DOHH2 (cell line): ENCODE results near the gene RABL6.

ENCODE experiments used
- H3F3A ChIP-seq: fragments of 200-600 bp; sonication (generic), shearing (Covaris generic); 2 replicates; pipeline ENCODE4 v1.6.0; 2016; ENCODE audit warnings: antibody characterized with exemption, mild to moderate bottlenecking; ENCODE audit not compliant: control insufficient read depth, insufficient read depth
- H3K27ac ChIP-seq: fragments of 200-600 bp; sonication (generic); 2 replicates; pipeline ENCODE4 v1.5.1; 2014; ENCODE audit warnings: low read depth, mild to moderate bottlenecking, low read length, moderate library complexity
- H3K27me3 ChIP-seq: fragments of 200-600 bp; sonication (generic); 2 replicates; pipeline ENCODE4 v1.6.1; 2014; ENCODE audit warnings: mild to moderate bottlenecking, low read length, mixed read lengths; ENCODE audit not compliant: control insufficient read depth
- H3K36me3 ChIP-seq: fragments of 200-600 bp; sonication (generic); 2 replicates; pipeline ENCODE4 v1.6.1; 2014; ENCODE audit warnings: mild to moderate bottlenecking, low read length, moderate library complexity, mixed read lengths; ENCODE audit not compliant: control insufficient read depth
- H3K4me1 ChIP-seq: fragments of 200-600 bp; sonication (generic); 2 replicates; pipeline ENCODE4 v1.6.1; 2014; ENCODE audit warnings: mild to moderate bottlenecking, low read length, mixed read lengths; ENCODE audit not compliant: control insufficient read depth
- H3K4me2 ChIP-seq: fragments of 200-600 bp; sonication (generic); 2 replicates; pipeline ENCODE4 v1.6.0; 2014; ENCODE audit warnings: mild to moderate bottlenecking, low read length, moderate library complexity
- H3K4me3 ChIP-seq: fragments of 200-600 bp; sonication (generic); 2 replicates; pipeline ENCODE4 v1.5.1; 2014; ENCODE audit warnings: mild to moderate bottlenecking, low read length, mixed read lengths
- H3K79me2 ChIP-seq: fragments of 200-600 bp; sonication (generic); 2 replicates; pipeline ENCODE4 v1.6.1; 2014; ENCODE audit warnings: mild to moderate bottlenecking, low read length, mixed read lengths; ENCODE audit not compliant: control insufficient read depth
- H3K9me2 ChIP-seq: fragments of 200-600 bp; sonication (generic); replicated peaks from 2 replicates; pipeline ENCODE4 v1.6.1; 2014; ENCODE audit warnings: mild to moderate bottlenecking, low read length, mixed read lengths; ENCODE audit not compliant: control insufficient read depth
- H3K9me3 ChIP-seq: fragments of 200-600 bp; sonication (generic); 2 replicates; pipeline ENCODE4 v1.6.1; 2014; ENCODE audit warnings: antibody characterized with exemption, low read length, mixed read lengths; ENCODE audit not compliant: control insufficient read depth, insufficient read depth
- H4K20me1 ChIP-seq: fragments of 200-600 bp; sonication (generic); 2 replicates; pipeline ENCODE4 v1.6.0; 2014; ENCODE audit warnings: low read depth, mild to moderate bottlenecking, antibody characterized with exemption, low read length, moderate library complexity; ENCODE audit not compliant: control insufficient read depth, insufficient read depth
- CTCF ChIP-seq: fragments of 200-600 bp; sonication (generic); IDR thresholded peaks from one replicate; pipeline ENCODE4 v1.5.1; 2014; ENCODE audit warnings: antibody characterized with exemption, mild to moderate bottlenecking, low read depth, low read length; ENCODE audit not compliant: poor library complexity, severe bottlenecking
- EZH2phosphoT487 ChIP-seq: fragments of 200-600 bp; sonication (generic); IDR thresholded peaks from 2 replicates; pipeline ENCODE4 v1.6.1; 2017; ENCODE audit warnings: borderline replicate concordance, mild to moderate bottlenecking, antibody characterized with exemption, low read length, moderate library complexity, mixed read lengths

The RABL6 gene

GRCh38 chr9:136820971-136821825, 13.4 kb downstream of the RABL6 start:
- H3K27me3 ChIP-seq = no peaks in the 10 kb centered on the region
- peaks cover 45% of the 10 kb centered on the region for H3K36me3 ChIP-seq
- H3K9me3 ChIP-seq = no peaks in the 10 kb centered on the region
- no peaks in the 10 kb centered on the region for H3K9me2 ChIP-seq
- peaks cover 55% of the 10 kb centered on the region for H3K79me2 ChIP-seq
- H3F3A ChIP-seq = no peaks in the 10 kb centered on the region
- no peaks in the 10 kb centered on the region; the same call in 1 of the 2 replicates for H4K20me1 ChIP-seq
- no peak overlapping the region for H3K4me3 ChIP-seq
- H3K4me1 ChIP-seq = no peaks in the 10 kb centered on the region
- no peak overlapping the region for H3K4me2 ChIP-seq
- TF ChIP-seq EZH2phosphoT487 (no peak), CTCF (no peak)
- no peak overlapping the region for H3K27ac ChIP-seq

GRCh38 chr9:136821826-136822544, 14.2 kb downstream of the RABL6 start:
- Histone ChIP-seq H3K36me3 (peaks cover 49% of the 10 kb centered on the region), H3K27ac (no peak overlapping the region), H4K20me1 (no peaks in the 10 kb centered on the region; the same call in 1 of the 2 replicates), H3K9me2 (no peaks in the 10 kb centered on the region), H3K4me2 (no peak overlapping the region), H3K9me3 (no peaks in the 10 kb centered on the region), H3K4me1 (no peaks in the 10 kb centered on the region), H3F3A (no peaks in the 10 kb centered on the region), H3K27me3 (no peaks in the 10 kb centered on the region), H3K4me3 (no peak overlapping the region), H3K79me2 (peaks cover 47% of the 10 kb centered on the region)
- TF ChIP-seq EZH2phosphoT487 = no peak
- no peak for TF ChIP-seq CTCF

DNA sequence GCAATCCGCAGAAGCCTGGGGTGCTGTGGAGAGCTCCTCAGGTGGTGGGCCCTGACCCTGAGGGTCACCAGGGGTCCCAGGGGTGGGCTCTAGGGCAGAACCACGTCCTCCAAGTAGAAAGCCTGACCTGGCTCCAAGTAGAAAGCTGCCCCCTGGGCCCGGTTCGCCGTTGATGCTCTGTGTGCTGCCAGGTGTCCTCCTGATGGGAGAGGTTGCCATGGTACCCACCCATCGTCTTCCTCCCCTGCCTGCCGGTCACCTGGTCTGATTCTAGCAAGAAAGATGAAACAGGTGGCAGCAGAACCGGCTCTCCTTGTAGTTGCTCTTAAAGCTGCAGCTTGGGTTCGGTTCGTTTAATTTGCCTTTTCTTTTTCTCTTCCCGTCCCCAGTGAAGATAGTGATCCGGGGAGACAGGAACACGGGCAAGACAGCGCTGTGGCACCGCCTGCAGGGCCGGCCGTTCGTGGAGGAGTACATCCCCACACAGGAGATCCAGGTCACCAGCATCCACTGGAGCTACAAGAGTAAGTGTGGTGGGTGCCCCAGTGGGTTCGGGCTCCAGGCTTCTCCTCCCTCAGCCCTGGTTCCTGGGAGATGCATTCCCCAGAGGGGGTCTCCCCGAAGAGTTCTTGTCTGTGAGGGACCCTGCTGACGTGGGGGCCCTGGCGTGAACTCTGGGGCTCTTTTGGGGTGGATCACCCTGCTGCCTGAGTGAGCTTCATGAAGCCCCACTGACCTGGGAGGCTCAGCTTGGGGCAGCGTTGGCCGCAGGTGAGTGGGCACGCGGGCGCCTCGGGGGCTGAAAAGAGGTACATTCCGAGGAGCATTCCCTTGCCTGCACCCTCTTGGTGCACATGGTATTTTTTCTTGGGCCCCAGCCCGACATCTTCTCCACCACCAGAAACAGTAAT, 15.6 kb downstream of the RABL6 start:
- Histone ChIP-seq H3K4me1 (no peaks in the 10 kb centered on the region), H3K36me3 (peaks cover 59% of the 10 kb centered on the region), H3F3A (no peaks in the 10 kb centered on the region), H3K4me2 (no peak overlapping the region), H3K27ac (no peak overlapping the region), H3K9me3 (no peaks in the 10 kb centered on the region), H3K27me3 (no peaks in the 10 kb centered on the region), H3K9me2 (no peaks in the 10 kb centered on the region), H4K20me1 (no peaks in the 10 kb centered on the region; the same call in 1 of the 2 replicates), H3K79me2 (peaks cover 38% of the 10 kb centered on the region), H3K4me3 (no peak overlapping the region)
- TF ChIP-seq CTCF (no peak), EZH2phosphoT487 (no peak)
